A549 (cell line): Measurements from ENCODE around the gene MAPK9. TPM values are rescaled to one million over a fixed set of nuclear protein-coding genes. Genes with fewer than 3 reads are reported as not detected.

Source experiments
- ATAC-seq, 2 experiments: fragments of 200-7000 bp in 1 of 2; fragments of >200 bp in 1 of 2; cut with Nextera tagmentation in 1 of 2; cut with Tn5 transposase in 1 of 2; 3 replicates each; pipeline versions ENCODE4 v1.8.0 to v1.9.1; 2018 to 2020; ENCODE audit warnings: mild to moderate bottlenecking in 1 of 2, moderate library complexity in 1 of 2
- CTCF ChIA-PET: fragments of 300-600 bp; sonication (Branson Sonifier 250); formaldehyde crosslinking; extraction: SDS; loops from one replicate; lab custom pipeline; 2021; ENCODE audit warnings: antibody characterized with exemption, inconsistent platforms; lab: Yijun Ruan, JAX
- POLR2A ChIA-PET: fragments of 350-600 bp; formaldehyde crosslinking; extraction: SDS; loops from one replicate; lab custom pipeline; 2021; ENCODE audit warnings: antibody characterized with exemption, inconsistent platforms; lab: Yijun Ruan, JAX
- DNase-seq, 2 experiments: peaks; one replicate each; pipeline versions ENCODE4 v3.0.0 to v3.0.0-alpha.2; 2011 to 2016; ENCODE audit warnings: low read depth in 1 of 2, low spot score in 1 of 2
- FAIRE-seq: peaks from 2 replicates; lab custom pipeline; 2011; peaks lifted over from hg19 to GRCh38; lab: Jason Lieb, UNC
- H3K27ac ChIP-seq, 2 experiments: fragments of >200 bp; sonication (Bioruptor Twin); formaldehyde crosslinking; 3 replicates each; pipeline ENCODE4 v1.5.1; 2016 to 2017
- H3K4me1 ChIP-seq: fragments of >200 bp; sonication (Bioruptor Twin); formaldehyde crosslinking; 3 replicates; pipeline ENCODE4 v1.6.1; 2016
- H3K4me2 ChIP-seq: fragments of >200 bp; sonication (Bioruptor Twin); formaldehyde crosslinking; 3 replicates; pipeline ENCODE4 v1.6.1; 2016
- H3K4me3 ChIP-seq: fragments of >200 bp; sonication (Bioruptor Twin); formaldehyde crosslinking; 3 replicates; pipeline ENCODE4 v1.5.1; 2016
- H3K9me3 ChIP-seq: fragments of >200 bp; sonication (Bioruptor Twin); formaldehyde crosslinking; 3 replicates; pipeline ENCODE4 v1.6.1; 2016
- BCL3 ChIP-seq: fragments of >200 bp; sonication (Bioruptor Twin); formaldehyde crosslinking; IDR thresholded peaks from 3 replicates; pipeline ENCODE4 v1.6.1; 2016
- E2F6 ChIP-seq: IDR thresholded peaks from 2 replicates; pipeline ENCODE4 v1.6.1; 2012; ENCODE audit warnings: low read depth, borderline replicate concordance
- EHMT2 ChIP-seq: fragments of 200-600 bp; sonication (generic); IDR thresholded peaks from 2 replicates; pipeline ENCODE4 v1.6.1; 2016; ENCODE audit warnings: antibody characterized with exemption, low read depth, mild to moderate bottlenecking, moderate library complexity
- ELK1 ChIP-seq: fragments of 150-350 bp; IDR thresholded peaks from 2 replicates; pipeline ENCODE4 v1.6.1; 2014; ENCODE audit warnings: low read depth, mild to moderate bottlenecking, low read length
- FOXS1 ChIP-seq: fragments of 250-450 bp; sonication (Bioruptor Pico); IDR thresholded peaks from 2 replicates; pipeline ENCODE4 v1.5.0; 2020; ENCODE audit warnings: mild to moderate bottlenecking, moderate library complexity
- HDAC2 ChIP-seq: fragments of 200-600 bp; sonication (generic); IDR thresholded peaks from 2 replicates; pipeline ENCODE4 v1.6.1; 2016
- HES2 ChIP-seq: fragments of >200 bp; sonication (Bioruptor Twin); formaldehyde crosslinking; IDR thresholded peaks from 2 replicates; pipeline ENCODE4 v1.6.1; 2016
- HEYL ChIP-seq: fragments of 250-450 bp; sonication (Bioruptor Pico); IDR thresholded peaks from 2 replicates; pipeline ENCODE4 v1.8.0; 2021; ENCODE audit warnings: mild to moderate bottlenecking, moderate library complexity
- HOXB5 ChIP-seq: fragments of 250-450 bp; sonication (Bioruptor Pico); IDR thresholded peaks from 2 replicates; pipeline ENCODE4 v1.5.0; 2020; ENCODE audit warnings: mild to moderate bottlenecking, moderate library complexity
- KDM1A ChIP-seq: fragments of 200-600 bp; sonication (generic); IDR thresholded peaks from 2 replicates; pipeline ENCODE4 v1.6.1; 2016; ENCODE audit warnings: low read depth, mild to moderate bottlenecking
- MAZ ChIP-seq: fragments of 150-350 bp; IDR thresholded peaks from 2 replicates; pipeline ENCODE4 v1.6.1; 2014; ENCODE audit warnings: antibody characterized with exemption, low read depth, low read length, borderline replicate concordance
- POLR2AphosphoS2 ChIP-seq: conservative IDR thresholded peaks from 2 replicates; pipeline ENCODE4 v1.6.1; 2012; ENCODE audit warnings: low read length, improper control_type of control experiment, inconsistent platforms
- REST ChIP-seq: fragments of 200-600 bp; sonication (generic); IDR thresholded peaks from 2 replicates; pipeline ENCODE4 v1.6.1; 2016; ENCODE audit warnings: antibody characterized with exemption, mild to moderate bottlenecking, moderate library complexity
- RNF2 ChIP-seq: fragments of 200-600 bp; sonication (generic); IDR thresholded peaks from 2 replicates; pipeline ENCODE4 v1.6.1; 2016; ENCODE audit warnings: low read depth, mild to moderate bottlenecking, antibody characterized with exemption, moderate library complexity, borderline replicate concordance
- TP53 ChIP-seq: fragments of 250-450 bp; sonication (Bioruptor Pico); IDR thresholded peaks from 2 replicates; pipeline ENCODE4 v1.5.0; 2021; ENCODE audit warnings: mild to moderate bottlenecking, moderate library complexity
- ZNF302 ChIP-seq: fragments of 250-450 bp; sonication (Bioruptor Pico); IDR thresholded peaks from 2 replicates; pipeline ENCODE4 v1.9.0; 2021; ENCODE audit warnings: inconsistent platforms, mild to moderate bottlenecking, moderate library complexity
- ZSCAN20 ChIP-seq: fragments of 250-450 bp; sonication (Bioruptor Pico); IDR thresholded peaks from 2 replicates; pipeline ENCODE4 v1.8.0; 2022; ENCODE audit warnings: mild to moderate bottlenecking, moderate library complexity
- WGBS: methylation state at CpG from one replicate; pipeline ENCODE4 v1.1.6; 2017; ENCODE audit errors: missing lambda C conversion rate; 5-methylcytosine and 5-hydroxymethylcytosine counted together
- polyA plus RNA-seq, 4 experiments: library from polyadenylated mRNA; depleted of rRNA in 3 of 4; stranded (reverse); fragments of >200 nt; fragmentation: RNase III in 1 of 4; extraction: RNeasy Plus Mini Kit Qiagen cat#74134 plus additional on column Dnase treatment in 1 of 4; gene quantifications; 2 replicates in 3 of 4; 3 replicates in 1 of 4; pipeline ENCODE4 v1.2.3, GENCODE V29; 2011 to 2017

MAPK9 gene
- polyA plus RNA-seq, 2 of the 4 experiments (the other 2 are of a cell fraction): 36.6 to 66.9 TPM

- TF ChIP-seq ELK1 (no peak), RNF2 (no peak), KDM1A (no peak), POLR2AphosphoS2 (no peak), BCL3 (no peak), TP53 (CRISPR knock-in tag) (no peak), E2F6 (no peak), ZSCAN20 (CRISPR knock-in tag) (no peak)
- TF ChIP-seq, all 56 proteins: peak for 4
Measured at GRCh38 chr5:180315762-180316212, 23.9 kb upstream of the MAPK9 start (continued).

GRCh38 chr5:180313677-180314505 is 22.0 kb upstream of the MAPK9 start:
- DNase-seq: no peak
- FAIRE-seq: no peak
- ChIA-PET POLR2A (no interaction called here), CTCF (interaction anchor here (0.7 to 9.9 kb wide), 9 partner anchors 10 to 119 kb away, joined by 3 to 110 read pairs (median 7); partner anchors contain the start of genes MAPK9 and RASGEF1C)
- TF ChIP-seq HDAC2: no peak
- TF ChIP-seq REST: no peak
- no peak for TF ChIP-seq HEYL (CRISPR knock-in tag)
- no peak for TF ChIP-seq MAZ
- no peak for TF ChIP-seq FOXS1 (CRISPR knock-in tag)
- no peak for TF ChIP-seq ZNF302 (CRISPR knock-in tag)
- TF ChIP-seq EHMT2: no peak
- no peak overlapping the region for H3K4me3 ChIP-seq
- no peaks in the 10 kb centered on the region for H3K4me1 ChIP-seq
- no peak overlapping the region for H3K27ac ChIP-seq
- 94% methylated on average over 50 of the region's 50 CpGs for WGBS
- ATAC-seq: no peak
- H3K4me2 ChIP-seq: no peak overlapping the region
- H3K9me3 ChIP-seq: no peaks in the 10 kb centered on the region

- no peak for ATAC-seq
- 94% methylated on average over 10 of the region's 11 CpGs for WGBS
- FAIRE-seq: no peak
- no peaks in the 10 kb centered on the region for H3K9me3 ChIP-seq
- no peak overlapping the region for H3K4me2 ChIP-seq
- ChIA-PET CTCF (interaction anchor here (0.7 to 9.9 kb wide), 7 partner anchors 9 to 160 kb away, joined by 3 to 97 read pairs (median 5); no protein-coding TSS in a partner anchor), POLR2A (no interaction called here)
- TF ChIP-seq HES2 (no peak), HOXB5 (CRISPR knock-in tag) (no peak)
- H3K4me1 ChIP-seq: no peaks in the 10 kb centered on the region
- DNase-seq: no peak
- no peak overlapping the region for H3K27ac ChIP-seq
- H3K4me3 ChIP-seq: no peak overlapping the region
Measured at GRCh38 chr5:180311216-180311615, 19.3 kb upstream of the MAPK9 start.
